BE2C (cell line): ENCODE measurements around the gene UFSP2.

ENCODE experiments used
- DNase-seq: peaks from one replicate; pipeline ENCODE4 v3.0.0-alpha.2; 2020
- H3K27me3 ChIP-seq: fragments of 250-450 bp; sonication (Bioruptor Pico); 2 replicates; pipeline ENCODE4 v1.5.1; 2020; ENCODE audit warnings: mild to moderate bottlenecking
- H3K36me3 ChIP-seq: fragments of 250-450 bp; sonication (Bioruptor Pico); 2 replicates; pipeline ENCODE4 v1.5.1; 2020; ENCODE audit warnings: mild to moderate bottlenecking
- H3K4me1 ChIP-seq: fragments of 250-450 bp; sonication (Bioruptor Pico); 2 replicates; pipeline ENCODE4 v1.5.1; 2020
- H3K4me3 ChIP-seq: 2 replicates; pipeline ENCODE4 v1.5.1; 2011; ENCODE audit warnings: low read depth, low read length
- H3K9me3 ChIP-seq: fragments of 250-450 bp; sonication (Bioruptor Pico); 2 replicates; pipeline ENCODE4 v1.5.1; 2020
- TF ChIP-seq, protein P1 (sequence below): IDR thresholded peaks from 2 replicates; pipeline ENCODE4 v1.5.1; 2012; ENCODE audit warnings: mild to moderate bottlenecking, low read depth, low read length

UFSP2 gene

DNA sequence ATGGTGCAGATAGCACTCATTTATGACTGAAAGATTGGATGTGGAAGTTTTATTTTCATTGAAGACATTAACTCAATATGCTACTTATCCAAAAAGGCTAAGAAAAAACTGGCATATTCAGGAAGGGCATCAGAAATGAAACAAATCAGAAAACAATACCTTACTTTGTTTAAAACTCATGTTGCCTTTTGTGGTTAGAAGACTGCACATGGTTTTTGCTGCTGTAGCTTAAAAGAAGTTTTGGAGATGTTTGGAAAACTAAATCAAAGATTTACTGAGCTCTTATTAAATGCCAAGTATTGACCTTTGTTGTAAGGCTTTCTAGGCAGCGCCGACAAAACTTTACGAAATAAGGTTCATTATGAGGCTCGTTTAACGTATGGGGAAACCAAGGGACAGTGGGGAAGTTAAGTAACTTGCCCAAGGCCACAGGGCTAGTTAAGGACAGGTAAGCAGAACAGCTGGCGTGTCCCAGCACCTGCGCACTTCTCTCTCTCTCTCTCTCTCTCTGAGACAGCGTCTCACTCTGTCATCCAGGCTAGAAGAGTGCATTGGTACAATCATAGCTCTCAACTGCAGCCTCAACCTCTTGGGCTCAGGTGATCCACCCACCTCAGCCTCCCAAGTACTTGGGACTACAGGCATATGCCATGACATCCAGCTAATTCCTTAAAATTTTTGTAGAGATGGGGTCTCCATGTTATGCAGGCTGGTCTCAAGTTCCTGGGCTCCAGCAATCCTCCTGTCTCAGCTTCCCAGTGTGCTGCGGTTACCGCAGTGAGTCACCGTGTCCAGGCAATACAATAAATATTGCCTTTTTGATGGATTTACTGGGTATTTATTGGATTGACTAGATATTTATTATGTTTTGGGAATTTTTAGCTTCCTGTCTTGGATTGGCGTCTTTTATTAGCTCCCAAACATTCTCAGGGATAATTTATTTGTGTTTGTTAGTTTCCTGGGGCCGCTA, 46.2 kb downstream of the UFSP2 start:
- Histone ChIP-seq H3K4me3 (no peak overlapping the region), H3K9me3 (no peaks in the 10 kb centered on the region; the same call in 1 of the 2 replicates), H3K27me3 (no peaks in the 10 kb centered on the region), H3K4me1 (no peaks in the 10 kb centered on the region), H3K36me3 (no peaks in the 10 kb centered on the region)
- no peak for DNase-seq
- TF ChIP-seq, protein P1, sequence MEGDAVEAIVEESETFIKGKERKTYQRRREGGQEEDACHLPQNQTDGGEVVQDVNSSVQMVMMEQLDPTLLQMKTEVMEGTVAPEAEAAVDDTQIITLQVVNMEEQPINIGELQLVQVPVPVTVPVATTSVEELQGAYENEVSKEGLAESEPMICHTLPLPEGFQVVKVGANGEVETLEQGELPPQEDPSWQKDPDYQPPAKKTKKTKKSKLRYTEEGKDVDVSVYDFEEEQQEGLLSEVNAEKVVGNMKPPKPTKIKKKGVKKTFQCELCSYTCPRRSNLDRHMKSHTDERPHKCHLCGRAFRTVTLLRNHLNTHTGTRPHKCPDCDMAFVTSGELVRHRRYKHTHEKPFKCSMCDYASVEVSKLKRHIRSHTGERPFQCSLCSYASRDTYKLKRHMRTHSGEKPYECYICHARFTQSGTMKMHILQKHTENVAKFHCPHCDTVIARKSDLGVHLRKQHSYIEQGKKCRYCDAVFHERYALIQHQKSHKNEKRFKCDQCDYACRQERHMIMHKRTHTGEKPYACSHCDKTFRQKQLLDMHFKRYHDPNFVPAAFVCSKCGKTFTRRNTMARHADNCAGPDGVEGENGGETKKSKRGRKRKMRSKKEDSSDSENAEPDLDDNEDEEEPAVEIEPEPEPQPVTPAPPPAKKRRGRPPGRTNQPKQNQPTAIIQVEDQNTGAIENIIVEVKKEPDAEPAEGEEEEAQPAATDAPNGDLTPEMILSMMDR = no peak

DNA sequence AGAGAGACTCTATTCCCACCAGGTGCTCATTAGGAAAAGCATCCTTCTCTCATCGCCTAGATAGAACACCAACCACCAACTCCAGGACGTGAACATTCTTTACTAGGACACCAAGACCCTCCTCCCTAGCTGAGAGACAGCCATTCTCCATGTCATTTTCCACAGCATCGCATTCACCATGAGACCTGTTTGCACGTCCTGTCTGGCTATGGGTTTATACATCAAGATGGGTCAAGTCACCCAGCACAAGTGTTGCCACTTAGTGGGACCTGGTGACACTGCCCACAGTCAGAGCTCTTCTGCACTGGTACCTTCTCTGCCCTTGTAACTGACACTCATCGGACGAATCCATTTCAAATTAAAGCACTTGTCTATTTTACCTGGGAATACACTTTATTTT, 47.5 kb downstream of the UFSP2 start:
- Histone ChIP-seq H3K4me1 (no peaks in the 10 kb centered on the region; the same call in 1 of the 2 replicates), H3K36me3 (no peaks in the 10 kb centered on the region), H3K27me3 (no peaks in the 10 kb centered on the region), H3K9me3 (no peaks in the 10 kb centered on the region; the same call in 1 of the 2 replicates), H3K4me3 (no peak overlapping the region)
- TF ChIP-seq, protein P1 = no peak
- DNase-seq = no peak

DNA sequence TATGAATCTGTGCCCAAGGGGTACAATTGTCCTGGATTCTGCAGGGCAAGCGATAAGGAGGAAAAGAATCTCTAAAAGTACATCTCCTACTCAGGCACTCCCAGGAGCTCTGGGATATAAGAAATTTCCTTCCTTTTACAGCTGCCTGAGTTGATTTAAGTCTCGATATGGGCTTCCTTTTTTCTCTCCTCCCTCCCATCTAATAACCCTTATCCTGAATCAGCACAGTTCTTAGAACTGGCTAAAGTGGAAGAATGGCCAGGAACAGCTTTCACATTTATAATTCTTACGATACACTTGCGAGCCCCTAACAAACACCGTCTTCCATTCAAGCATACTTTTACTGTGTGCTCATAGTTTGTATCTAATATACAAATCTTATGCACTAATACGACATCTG, 51.2 kb downstream of the UFSP2 start:
- H3K4me3 ChIP-seq = no peak overlapping the region
- H3K27me3 ChIP-seq = no peaks in the 10 kb centered on the region
- DNase-seq = no peak
- no peaks in the 10 kb centered on the region for H3K36me3 ChIP-seq
- no peaks in the 10 kb centered on the region; the same call in 1 of the 2 replicates for H3K4me1 ChIP-seq
- TF ChIP-seq, protein P1 = no peak
- no peaks in the 10 kb centered on the region for H3K9me3 ChIP-seq

DNA sequence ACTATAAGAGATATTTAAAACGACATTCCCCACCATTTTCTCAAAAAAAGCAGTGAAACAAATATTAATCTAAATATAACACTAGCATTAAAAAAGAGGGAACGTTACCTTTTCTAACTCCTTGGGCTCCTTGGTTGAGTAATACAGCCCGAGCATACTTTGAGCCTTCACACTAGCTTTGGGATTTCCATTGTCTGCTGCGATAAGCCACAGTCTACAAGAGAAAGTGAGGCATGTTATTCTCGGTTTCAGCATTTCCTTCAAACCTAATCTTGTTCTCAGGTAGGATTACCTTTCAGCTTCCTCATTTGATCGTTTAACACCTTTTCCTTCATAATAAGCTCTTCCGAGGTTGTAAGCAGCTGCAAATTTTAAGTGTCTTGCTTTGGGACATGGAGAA, 51.7 kb downstream of the UFSP2 start:
- no peaks in the 10 kb centered on the region for H3K27me3 ChIP-seq
- TF ChIP-seq, protein P1 = no peak
- H3K9me3 ChIP-seq = no peaks in the 10 kb centered on the region
- H3K36me3 ChIP-seq = no peaks in the 10 kb centered on the region
- DNase-seq = no peak
- no peaks in the 10 kb centered on the region; the same call in 1 of the 2 replicates for H3K4me1 ChIP-seq
- H3K4me3 ChIP-seq = no peak overlapping the region

DNA sequence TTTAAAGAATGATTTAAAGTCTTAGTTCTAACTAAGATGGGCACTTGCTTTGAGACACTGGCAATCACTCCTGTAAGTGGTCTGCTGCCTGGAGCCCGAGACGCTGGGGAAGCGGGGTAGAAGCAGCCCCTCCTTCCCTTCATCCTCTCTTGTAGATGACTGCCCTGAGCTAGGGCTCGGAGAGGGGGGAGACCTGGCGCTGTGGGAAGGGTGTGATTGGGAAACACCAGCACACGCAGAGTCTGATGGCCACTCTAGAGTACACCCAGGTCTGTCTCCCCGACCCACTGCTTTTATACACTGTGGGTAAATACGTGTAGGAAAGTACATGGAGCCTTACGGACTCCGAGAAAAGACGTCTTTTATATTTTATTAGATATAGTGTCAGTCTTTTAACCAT, 54.1 kb downstream of the UFSP2 start:
- DNase-seq = no peak
- Histone ChIP-seq H3K4me3 (no peak overlapping the region), H3K36me3 (no peaks in the 10 kb centered on the region), H3K4me1 (no peaks in the 10 kb centered on the region; the same call in 1 of the 2 replicates), H3K9me3 (no peaks in the 10 kb centered on the region), H3K27me3 (no peaks in the 10 kb centered on the region)
- TF ChIP-seq, protein P1 = no peak

DNA sequence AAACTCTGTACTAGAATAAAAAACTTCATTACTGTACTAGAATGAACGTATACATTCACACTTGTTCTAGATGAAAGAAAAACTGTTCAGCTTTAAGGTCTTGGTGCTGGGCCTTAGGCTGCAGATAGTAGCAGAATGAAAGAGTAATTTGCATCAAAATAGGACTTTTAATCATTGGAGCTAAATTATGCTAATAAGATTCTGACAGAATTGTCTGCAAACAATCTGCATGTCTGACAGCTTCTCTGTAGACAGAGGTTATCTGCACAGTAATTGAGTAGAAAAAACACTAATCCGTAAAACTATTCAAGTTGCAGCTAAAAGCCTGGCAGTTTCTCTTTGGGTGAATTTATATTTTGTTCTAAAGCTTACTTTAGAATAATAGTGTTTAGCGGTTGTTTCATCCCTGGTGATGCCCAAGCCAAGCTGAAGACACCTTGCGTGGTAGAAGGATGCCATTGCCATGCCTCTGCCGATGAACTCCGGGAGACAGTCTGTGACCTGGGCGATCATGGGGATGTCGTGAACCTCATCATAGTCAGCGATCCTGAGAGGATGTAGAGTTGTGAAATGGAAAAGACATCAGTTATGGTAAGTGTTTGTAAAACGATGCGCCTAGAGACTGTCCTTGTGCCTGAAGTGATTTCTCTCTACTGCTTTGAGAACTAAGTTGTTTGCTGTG, 55.4 kb downstream of the UFSP2 start:
- Histone ChIP-seq H3K9me3 (no peaks in the 10 kb centered on the region), H3K4me3 (no peak overlapping the region), H3K36me3 (no peaks in the 10 kb centered on the region), H3K27me3 (no peaks in the 10 kb centered on the region), H3K4me1 (no peaks in the 10 kb centered on the region; the same call in 1 of the 2 replicates)
- TF ChIP-seq, protein P1 = no peak
- no peak for DNase-seq
